ENCODE data around the gene PPA2. TPM values are rescaled to one million over a fixed set of nuclear protein-coding genes. Genes with fewer than 3 reads are reported as not detected.

Gene PPA2
- total RNA-seq, 1 experiment from 2014 or later: 76.4 TPM

GRCh38 chr4:105433421-105433820, 40.4 kb downstream of the PPA2 start:
- Histone ChIP-seq H4K5ac (ENCODE audit: insufficient read length, low read depth, low read length) (no peak overlapping the region), H3K18ac (ENCODE audit: insufficient read length, low read depth, low read length) (no peak overlapping the region), H3K4ac (ENCODE audit: low read depth, low read length) (no peak overlapping the region), H3K23me2 (ENCODE audit: insufficient read length, low read depth, low read length, poor library complexity, severe bottlenecking) (no peaks in the 10 kb centered on the region), H4K91ac (ENCODE audit: insufficient read length, low read depth, low read length) (no peak overlapping the region), H3K9ac (ENCODE audit: extremely low read depth, insufficient read length, low read length) (no peak overlapping the region), H3T11ph (ENCODE audit: low read length) (no peak overlapping the region), H3K4me1 (ENCODE audit: insufficient read depth, low read length) (no peaks in the 10 kb centered on the region), H2AFZ (ENCODE audit: low read length) (no peak overlapping the region), H3K79me1 (ENCODE audit: insufficient read depth, low read depth, low read length, poor library complexity, severe bottlenecking) (no peaks in the 10 kb centered on the region), H3K79me2 (ENCODE audit: insufficient read depth, low read length) (no peaks in the 10 kb centered on the region), H4K8ac (replicated peaks; ENCODE audit: insufficient read length, low read depth, low read length) (no peak overlapping the region), H3K27ac (ENCODE audit: insufficient read length, low read depth, low read length) (no peak overlapping the region), H3K27me3 (ENCODE audit: insufficient read depth, low read length) (no peaks in the 10 kb centered on the region), H4K20me1 (ENCODE audit: control insufficient read depth, insufficient read depth, insufficient read length) (no peaks in the 10 kb centered on the region), H3K23ac (ENCODE audit: insufficient read length, low read depth, low read length) (no peak overlapping the region), H2BK5ac (ENCODE audit: insufficient read length, low read length) (no peak overlapping the region), H2BK12ac (ENCODE audit: insufficient read length, low read depth, low read length) (no peak overlapping the region), H2BK120ac (ENCODE audit: low read depth, low read length, poor library complexity, severe bottlenecking) (no peak overlapping the region), H3K4me2 (ENCODE audit: insufficient read depth, insufficient read length, low read length) (no peak overlapping the region), H2AK5ac (ENCODE audit: insufficient read length, low read length) (no peak overlapping the region), H3K56ac (ENCODE audit: insufficient read length, low read depth, low read length) (no peak overlapping the region), H2BK15ac (ENCODE audit: low read depth, low read length) (no peak overlapping the region), H3K9me3 (ENCODE audit: control insufficient read depth, low read depth, low read length) (no peaks in the 10 kb centered on the region), H3K14ac (ENCODE audit: insufficient read depth, low read length) (no peak overlapping the region), H2BK20ac (ENCODE audit: low read depth, low read length, poor library complexity, severe bottlenecking) (no peak overlapping the region)
- Mint-ChIP-seq H3K9me3 (no peaks in the 10 kb centered on the region; a peak in 1 of 5 replicates), H3K27ac (no peak overlapping the region; a peak in 1 of 7 replicates), H3K36me3 (ENCODE audit: insufficient read depth in 1 of 3, low read depth in 3 of 3) (peaks cover 19 to 47% (median 31%) of the 10 kb centered on the region in 3 experiments), H3K27me3 (ENCODE audit: low read depth) (no peaks in the 10 kb centered on the region), H3K4me1 (no peaks in the 10 kb centered on the region), H3K4me3 (no peak overlapping the region)
- no CpG with 5 or more reads among the region's 3 CpGs for WGBS (ENCODE audit: extremely low coverage, insufficient read length, low lambda C conversion rate)
- TF ChIP-seq, protein P1, sequence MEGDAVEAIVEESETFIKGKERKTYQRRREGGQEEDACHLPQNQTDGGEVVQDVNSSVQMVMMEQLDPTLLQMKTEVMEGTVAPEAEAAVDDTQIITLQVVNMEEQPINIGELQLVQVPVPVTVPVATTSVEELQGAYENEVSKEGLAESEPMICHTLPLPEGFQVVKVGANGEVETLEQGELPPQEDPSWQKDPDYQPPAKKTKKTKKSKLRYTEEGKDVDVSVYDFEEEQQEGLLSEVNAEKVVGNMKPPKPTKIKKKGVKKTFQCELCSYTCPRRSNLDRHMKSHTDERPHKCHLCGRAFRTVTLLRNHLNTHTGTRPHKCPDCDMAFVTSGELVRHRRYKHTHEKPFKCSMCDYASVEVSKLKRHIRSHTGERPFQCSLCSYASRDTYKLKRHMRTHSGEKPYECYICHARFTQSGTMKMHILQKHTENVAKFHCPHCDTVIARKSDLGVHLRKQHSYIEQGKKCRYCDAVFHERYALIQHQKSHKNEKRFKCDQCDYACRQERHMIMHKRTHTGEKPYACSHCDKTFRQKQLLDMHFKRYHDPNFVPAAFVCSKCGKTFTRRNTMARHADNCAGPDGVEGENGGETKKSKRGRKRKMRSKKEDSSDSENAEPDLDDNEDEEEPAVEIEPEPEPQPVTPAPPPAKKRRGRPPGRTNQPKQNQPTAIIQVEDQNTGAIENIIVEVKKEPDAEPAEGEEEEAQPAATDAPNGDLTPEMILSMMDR (conservative IDR thresholded peaks at IDR 0.05): no peak
- DNase-seq: no peak

Data from H9 (cell line).